NCI-H2107 treated with DMSO at 0.1 percent for 48 hours (cell line): ENCODE measurements around the gene STEEP1.

Source experiments
- DNase-seq: peaks from one replicate; lab custom pipeline; 2025; ENCODE audit not compliant: unreplicated experiment; lab: John Stamatoyannopoulos, UW

The STEEP1 gene

DNA sequence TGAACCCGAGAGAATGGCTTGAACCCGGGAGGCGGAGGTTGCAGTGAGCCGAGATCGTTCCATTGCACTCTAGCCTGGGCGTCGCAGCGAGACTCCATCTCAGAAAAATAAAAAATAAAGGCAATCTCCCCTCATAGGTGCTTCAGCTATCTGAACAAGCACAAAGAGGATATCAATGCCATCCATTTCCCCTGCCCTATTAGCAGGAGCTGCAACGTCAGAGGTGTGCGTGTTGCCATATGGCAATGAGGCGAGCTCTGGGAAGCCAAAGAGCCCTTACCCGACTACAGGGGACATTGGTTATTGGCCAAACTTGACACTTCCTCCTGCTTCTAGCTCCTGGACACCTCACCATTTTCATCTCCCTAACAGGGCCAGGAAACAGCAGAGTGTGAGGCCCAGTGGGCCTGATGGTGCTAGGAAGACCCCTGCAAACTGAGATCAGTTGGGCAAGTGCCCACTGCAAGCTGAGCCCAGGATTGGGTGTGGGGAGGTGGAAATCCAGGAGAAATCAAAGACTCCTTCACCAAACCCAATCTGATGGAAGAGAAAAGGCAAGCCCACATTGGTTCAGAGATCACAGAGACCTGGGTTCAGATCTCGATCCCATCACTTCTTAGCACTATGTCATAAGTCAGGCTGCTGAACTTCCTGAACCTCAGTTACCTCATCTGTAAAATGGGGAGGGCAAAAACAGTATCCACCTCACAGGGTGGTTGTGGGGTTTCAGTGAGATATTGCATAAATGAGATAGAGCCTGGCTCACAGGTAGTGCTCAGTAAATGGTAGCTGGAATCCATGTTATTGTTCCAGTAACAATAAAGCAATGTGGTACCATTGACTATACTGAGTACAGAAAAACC is 75.8 kb downstream of the STEEP1 start:
- DNase-seq: no peak

GRCh38 chrX:119488749-119489148 is 76.5 kb downstream of the STEEP1 start:
- DNase-seq: peak; percentile 60
